Body of pancreas (tissue), 4 donors: ENCODE results near the gene EMC1. TPM values are rescaled to one million over a fixed set of nuclear protein-coding genes. Genes with fewer than 3 reads are reported as not detected.

Source experiments
- ATAC-seq: fragments of 150-250 bp; one replicate; pipeline ENCODE4 v1.9.1; 2016
- DNase-seq, 4 donors: peaks; one replicate each; pipeline ENCODE4 v3.0.0-alpha.2; 2019
- H3K27ac ChIP-seq, 4 donors: fragments of 200-600 bp; sonication (generic); 1 replicate in 3 of 4; 2 replicates in 1 of 4; pipeline versions ENCODE4 v1.5.1 to v1.6.1; 2016 to 2019; ENCODE audit warnings: mild to moderate bottlenecking in 1 of 4, mixed read lengths in 1 of 4, moderate library complexity in 1 of 4
- H3K27me3 ChIP-seq, 2 donors: fragments of 200-600 bp; sonication (generic); one replicate each; pipeline ENCODE4 v1.6.0; 2016; ENCODE audit warnings: mild to moderate bottlenecking in 1 of 2
- H3K36me3 ChIP-seq, 2 donors: fragments of 200-600 bp; sonication (generic); replicated peaks in 1 of 2; 2 replicates each; pipeline ENCODE4 v1.5.1; 2016; ENCODE audit warnings: low read depth in 2 of 2; ENCODE audit not compliant: insufficient read depth in 1 of 2
- H3K4me1 ChIP-seq: fragments of 200-600 bp; sonication (generic); one replicate; pipeline ENCODE4 v1.6.0; 2016
- H3K4me3 ChIP-seq, 2 donors: fragments of 200-600 bp; sonication (generic); 1 replicate in 1 of 2; 2 replicates in 1 of 2; pipeline ENCODE4 v1.5.1; 2016 to 2019
- H3K9me3 ChIP-seq, 3 donors: fragments of 200-600 bp; sonication (generic); 1 replicate in 2 of 3; 2 replicates in 1 of 3; pipeline ENCODE4 v1.5.1; 2016
- CTCF ChIP-seq, 7 experiments: fragments of 450-650 bp in 4 of 7; fragments of 200-600 bp in 3 of 7; sonication (generic) in 3 of 7; IDR thresholded peaks; one replicate each; pipeline ENCODE4 v1.5.1; 2016 to 2019; ENCODE audit warnings: antibody characterized with exemption in 7 of 7
- POLR2A ChIP-seq, 3 donors: fragments of 450-650 bp; IDR thresholded peaks; one replicate each; pipeline ENCODE4 v1.6.1; 2016; ENCODE audit warnings: antibody characterized with exemption in 3 of 3, mild to moderate bottlenecking in 2 of 3
- WGBS, 2 donors: methylation state at CpG; one replicate each; pipeline ENCODE4 v1.1.5; 2017; 5-methylcytosine and 5-hydroxymethylcytosine counted together
- intact Hi-C: fragments of 100-400 bp; cut with DNase I; formaldehyde crosslinking; loops from one replicate; pipeline ENCODE4 v1.15.1; 2023
- total RNA-seq, 2 donors: library from RNA; depleted of rRNA; stranded (reverse); fragments of >200 nt; gene quantifications; one replicate each; pipeline ENCODE4 v1.1.0, GENCODE V29; 2016

The EMC1 gene
- total RNA-seq, 2 donors from 2014 or later: 15.3 to 23.7 TPM

- H3K27ac ChIP-seq: no peak overlapping the region
Observed at GRCh38 chr1:19202396-19202795, 48.9 kb downstream of the EMC1 start.

GRCh38 chr1:19199969-19200604 is 51.2 kb downstream of the EMC1 start:
- TF ChIP-seq CTCF (IDR thresholded peaks at IDR 0.05) (no peak), POLR2A (IDR thresholded peaks at IDR 0.05) (no peak)
- ATAC-seq (no peak), DNase-seq (no peak)
- Histone ChIP-seq H3K4me3 (no peak overlapping the region), H3K4me1 (peaks cover 26% of the 10 kb centered on the region), H3K9me3 (no peaks in the 10 kb centered on the region), H3K27ac (no peak overlapping the region), H3K27me3 (no peaks in the 10 kb centered on the region), H3K36me3 (peaks cover 3 to 26% of the 10 kb centered on the region in 2 donors)
- 74% methylated on average over 4 of the region's 4 CpGs for WGBS, 2 donors
- intact Hi-C loops: no loop called here

More at GRCh38 chr1:19202396-19202795, 48.9 kb downstream of the EMC1 start:
- WGBS, 2 donors: 49 to 57% methylated on average over 3 of the region's 3 CpGs
- DNase-seq (no peak), ATAC-seq (no peak)
- Histone ChIP-seq H3K36me3 (peaks cover 0 to 12% of the 10 kb centered on the region in 2 donors), H3K4me3 (no peak overlapping the region), H3K4me1 (peaks cover 42% of the 10 kb centered on the region), H3K9me3 (no peaks in the 10 kb centered on the region), H3K27me3 (no peaks in the 10 kb centered on the region)
- intact Hi-C loops: no loop called here
- TF ChIP-seq POLR2A (IDR thresholded peaks at IDR 0.05) (no peak), CTCF (IDR thresholded peaks at IDR 0.05) (no peak)

GRCh38 chr1:19199329-19199968 is 51.9 kb downstream of the EMC1 start:
- H3K27ac ChIP-seq: no peak overlapping the region
- DNase-seq: no peak
- H3K27me3 ChIP-seq: no peaks in the 10 kb centered on the region
- ATAC-seq: no peak
- H3K4me3 ChIP-seq: no peak overlapping the region
- TF ChIP-seq CTCF (IDR thresholded peaks at IDR 0.05) (no peak), POLR2A (IDR thresholded peaks at IDR 0.05) (no peak)
- peaks cover 3 to 26% of the 10 kb centered on the region in 2 donors for H3K36me3 ChIP-seq
- intact Hi-C loops: no loop called here
- 64 to 68% methylated on average over 4 of the region's 4 CpGs for WGBS, 2 donors
- peaks cover 23% of the 10 kb centered on the region for H3K4me1 ChIP-seq
- H3K9me3 ChIP-seq: no peaks in the 10 kb centered on the region

GRCh38 chr1:19198820-19199219 is 52.5 kb downstream of the EMC1 start:
- intact Hi-C loops: no loop called here
- no peaks in the 10 kb centered on the region for H3K9me3 ChIP-seq
- WGBS, 2 donors: 90 to 93% methylated on average over 4 of the region's 4 CpGs

More at GRCh38 chr1:19198820-19199219, 52.5 kb downstream of the EMC1 start:
- DNase-seq: no peak
- Histone ChIP-seq H3K27me3 (no peaks in the 10 kb centered on the region), H3K4me1 (peaks cover 21% of the 10 kb centered on the region), H3K27ac (no peak overlapping the region), H3K36me3 (peaks cover 3 to 29% of the 10 kb centered on the region in 2 donors), H3K4me3 (no peak overlapping the region)
- TF ChIP-seq CTCF (IDR thresholded peaks at IDR 0.05): no peak
- TF ChIP-seq POLR2A (IDR thresholded peaks at IDR 0.05): no peak
- no peak for ATAC-seq
